ENCODE measurements around the gene GRHL1.

- TF ChIP-seq CTCF (IDR thresholded peaks at IDR 0.05; ENCODE audit: borderline replicate concordance, extremely low read depth, low read length, poor library complexity, severe bottlenecking) = no peak
- no peak for TF ChIP-seq EZH2 (IDR thresholded peaks at IDR 0.05; ENCODE audit: borderline replicate concordance, low read depth, low read length, severe bottlenecking)
These were observed 75.6 kb downstream of the GRHL1 start for GRCh38 chr2:10026940-10027569.

All from DND-41 (cell line).